H9 (cell line): ENCODE data around the gene TOP1. TPM values are rescaled to one million over a fixed set of nuclear protein-coding genes. Genes with fewer than 3 reads are reported as not detected.

Experiments
- DNase-seq: peaks from one replicate; pipeline ENCODE4 v3.0.0-alpha.2; 2017
- H2AFZ ChIP-seq: one replicate; pipeline ENCODE4 v1.6.1; 2013; ENCODE audit warnings: mild to moderate bottlenecking, low read length, control low read depth, moderate library complexity
- H2AK5ac ChIP-seq: 2 replicates; pipeline ENCODE4 v1.6.1; 2013; ENCODE audit warnings: low read length, control low read depth, mixed read lengths; ENCODE audit not compliant: insufficient read length
- H2BK120ac ChIP-seq: one replicate; pipeline ENCODE4 v1.6.1; 2013; ENCODE audit warnings: low read depth, mild to moderate bottlenecking, low read length, control low read depth, inconsistent platforms; ENCODE audit not compliant: poor library complexity, severe bottlenecking
- H2BK12ac ChIP-seq: 2 replicates; pipeline ENCODE4 v1.6.1; 2013; ENCODE audit warnings: low read length, control low read depth, mixed read lengths, low read depth; ENCODE audit not compliant: insufficient read length
- H2BK15ac ChIP-seq: 2 replicates; pipeline ENCODE4 v1.6.1; 2013; ENCODE audit warnings: low read depth, low read length, control low read depth
- H2BK20ac ChIP-seq: one replicate; pipeline ENCODE4 v1.6.1; 2013; ENCODE audit warnings: low read depth, mild to moderate bottlenecking, low read length, control low read depth, inconsistent platforms; ENCODE audit not compliant: poor library complexity, severe bottlenecking
- H2BK5ac ChIP-seq: 2 replicates; pipeline ENCODE4 v1.6.1; 2013; ENCODE audit warnings: low read length, control low read depth, mixed read lengths; ENCODE audit not compliant: insufficient read length
- H3K14ac ChIP-seq: 2 replicates; pipeline ENCODE4 v1.6.1; 2013; ENCODE audit warnings: low read length, control low read depth; ENCODE audit not compliant: insufficient read depth
- H3K18ac ChIP-seq: 2 replicates; pipeline ENCODE4 v1.6.1; 2013; ENCODE audit warnings: low read depth, mild to moderate bottlenecking, mixed read lengths, low read length, control low read depth; ENCODE audit not compliant: insufficient read length
- H3K23ac ChIP-seq: 2 replicates; pipeline ENCODE4 v1.6.1; 2013; ENCODE audit warnings: low read length, control low read depth, mixed read lengths, low read depth; ENCODE audit not compliant: insufficient read length
- H3K23me2 ChIP-seq: 2 replicates; pipeline ENCODE4 v1.6.1; 2013; ENCODE audit warnings: low read depth, mild to moderate bottlenecking, mixed read lengths, low read length, control low read depth; ENCODE audit not compliant: insufficient read length, poor library complexity, severe bottlenecking
- H3K27ac ChIP-seq: 2 replicates; pipeline ENCODE4 v1.5.1; 2013; ENCODE audit warnings: low read length, control low read depth, mixed read lengths, low read depth; ENCODE audit not compliant: insufficient read length
- H3K27me3 ChIP-seq: 2 replicates; pipeline ENCODE4 v1.6.1; 2013; ENCODE audit warnings: low read length, control low read depth, inconsistent platforms; ENCODE audit not compliant: insufficient read depth
- H3K4ac ChIP-seq: 2 replicates; pipeline ENCODE4 v1.6.1; 2013; ENCODE audit warnings: low read depth, mild to moderate bottlenecking, control low read depth, inconsistent platforms, low read length, moderate library complexity
- H3K4me1 ChIP-seq: 2 replicates; pipeline ENCODE4 v1.6.1; 2013; ENCODE audit warnings: low read length, control low read depth, inconsistent platforms; ENCODE audit not compliant: insufficient read depth
- H3K4me2 ChIP-seq: 2 replicates; pipeline ENCODE4 v1.6.1; 2013; ENCODE audit warnings: low read length, control low read depth, mixed read lengths; ENCODE audit not compliant: insufficient read length, insufficient read depth
- H3K56ac ChIP-seq: 2 replicates; pipeline ENCODE4 v1.6.1; 2013; ENCODE audit warnings: low read depth, mild to moderate bottlenecking, mixed read lengths, low read length, control low read depth; ENCODE audit not compliant: insufficient read length
- H3K79me1 ChIP-seq: 2 replicates; pipeline ENCODE4 v1.6.1; 2013; ENCODE audit warnings: low read depth, mild to moderate bottlenecking, moderate library complexity, low read length, control low read depth, inconsistent platforms; ENCODE audit not compliant: insufficient read depth, poor library complexity, severe bottlenecking
- H3K79me2 ChIP-seq: 2 replicates; pipeline ENCODE4 v1.6.1; 2013; ENCODE audit warnings: low read length, control low read depth, inconsistent platforms; ENCODE audit not compliant: insufficient read depth
- H3K9ac ChIP-seq: 2 replicates; pipeline ENCODE4 v1.6.1; 2013; ENCODE audit warnings: low read length, control low read depth, mixed read lengths; ENCODE audit not compliant: insufficient read length; ENCODE audit errors: extremely low read depth
- H3K9me3 ChIP-seq: one replicate; pipeline ENCODE4 v1.6.1; 2013; ENCODE audit warnings: low read depth, low read length, inconsistent platforms; ENCODE audit not compliant: control insufficient read depth
- H3T11ph ChIP-seq: one replicate; pipeline ENCODE4 v1.6.1; 2013; ENCODE audit warnings: mild to moderate bottlenecking, low read length, control low read depth, inconsistent platforms
- H4K20me1 ChIP-seq: one replicate; pipeline ENCODE4 v1.6.1; 2013; ENCODE audit not compliant: control insufficient read depth, insufficient read length, insufficient read depth
- H4K5ac ChIP-seq: 2 replicates; pipeline ENCODE4 v1.6.1; 2013; ENCODE audit warnings: low read depth, mild to moderate bottlenecking, mixed read lengths, low read length, control low read depth; ENCODE audit not compliant: insufficient read length
- H4K8ac ChIP-seq: replicated peaks from 2 replicates; pipeline ENCODE4 v1.6.1; 2013; ENCODE audit warnings: low read length, control low read depth, mixed read lengths, low read depth; ENCODE audit not compliant: insufficient read length
- H4K91ac ChIP-seq: 2 replicates; pipeline ENCODE4 v1.6.1; 2013; ENCODE audit warnings: low read depth, mild to moderate bottlenecking, moderate library complexity, mixed read lengths, low read length, control low read depth; ENCODE audit not compliant: insufficient read length
- H3K27ac Mint-ChIP-seq, 3 experiments: 2 replicates in 2 of 3; 3 replicates in 1 of 3; pipeline ENCODE4 v1.8.0; 2020 to 2021; ENCODE audit warnings: mixed read lengths in 3 of 3, mild to moderate bottlenecking in 1 of 3, moderate library complexity in 1 of 3
- H3K27me3 Mint-ChIP-seq: 2 replicates; pipeline ENCODE4 v1.8.0; 2021; ENCODE audit warnings: low read depth, mild to moderate bottlenecking, moderate library complexity, mixed read lengths
- H3K36me3 Mint-ChIP-seq, 3 experiments: 2 replicates in 2 of 3; 3 replicates in 1 of 3; pipeline ENCODE4 v1.8.0; 2020 to 2021; ENCODE audit warnings: low read depth in 3 of 3, mixed read lengths in 3 of 3; ENCODE audit not compliant: insufficient read depth in 1 of 3
- H3K4me1 Mint-ChIP-seq, 2 experiments: 2 replicates each; pipeline ENCODE4 v1.8.0; 2020; ENCODE audit warnings: mixed read lengths in 2 of 2
- H3K4me3 Mint-ChIP-seq, 2 experiments: 2 replicates in 1 of 2; 3 replicates in 1 of 2; pipeline ENCODE4 v1.8.0; 2020 to 2021; ENCODE audit warnings: mild to moderate bottlenecking in 2 of 2, mixed read lengths in 2 of 2, moderate library complexity in 1 of 2
- H3K9me3 Mint-ChIP-seq, 2 experiments: 2 replicates in 1 of 2; 3 replicates in 1 of 2; pipeline ENCODE4 v1.8.0; 2020; ENCODE audit warnings: mild to moderate bottlenecking in 2 of 2, mixed read lengths in 2 of 2, moderate library complexity in 1 of 2
- CTCF ChIP-seq: fragments of 200-600 bp; sonication (generic); conservative IDR thresholded peaks from 3 replicates; pipeline ENCODE4 v1.8.0; 2021; ENCODE audit warnings: antibody characterized with exemption, mild to moderate bottlenecking
- WGBS: extraction: QIAGEN DNeasy Blood & Tissue Kit; methylation state at CpG from one replicate; pipeline ENCODE4 v1.1.7; 2013; ENCODE audit warnings: missing lambda C conversion rate, low lambda C conversion rate, mixed read lengths; ENCODE audit not compliant: insufficient read length; ENCODE audit errors: extremely low coverage; 5-methylcytosine and 5-hydroxymethylcytosine counted together
- total RNA-seq: library from RNA; stranded (reverse); gene quantifications from 2 replicates; pipeline ENCODE4 v1.2.1, GENCODE V29; 2021

The TOP1 gene
- total RNA-seq, 1 experiment from 2014 or later, result 96.4 TPM

DNA sequence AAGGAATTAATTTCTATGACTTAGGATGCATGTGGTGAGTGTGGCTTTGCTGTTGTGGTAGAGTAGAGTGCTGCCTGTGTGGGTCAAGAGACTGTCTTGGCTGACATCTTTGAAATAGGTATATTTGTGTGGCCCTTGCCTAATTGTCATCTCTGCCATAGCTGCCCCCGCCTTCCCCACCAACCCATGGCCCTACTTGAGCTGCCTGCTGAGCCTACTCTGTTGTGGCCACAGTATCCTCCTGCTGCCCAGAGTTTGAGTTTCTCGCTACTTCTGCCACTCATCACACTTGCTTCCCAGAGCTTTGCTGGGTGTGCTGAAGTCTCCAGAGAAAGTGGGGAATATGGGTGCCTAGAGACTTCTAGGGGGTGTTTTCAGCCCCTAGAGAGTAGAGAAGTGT is 116.7 kb downstream of the TOP1 start:
- H3K14ac ChIP-seq, result no peak overlapping the region; the same call in 1 of the 2 replicates
- WGBS, result no CpG with 5 or more reads among the region's 2 CpGs
- no peak overlapping the region for H3K56ac ChIP-seq
- peaks cover 7% of the 10 kb centered on the region; the same call in 1 of the 2 replicates for H3K4me1 ChIP-seq
- no peak overlapping the region for H2AK5ac ChIP-seq
- no peak overlapping the region for H3T11ph ChIP-seq
- no peak overlapping the region for H2BK20ac ChIP-seq
- no peak overlapping the region for H4K91ac ChIP-seq
- no peaks in the 10 kb centered on the region for H3K9me3 ChIP-seq
- no peak overlapping the region for H3K4ac ChIP-seq
- H3K4me2 ChIP-seq, result no peak overlapping the region
- peaks cover 91% of the 10 kb centered on the region for H3K79me2 ChIP-seq
- Mint-ChIP-seq H3K9me3 (no peaks in the 10 kb centered on the region), H3K27ac (no peak overlapping the region), H3K4me3 (no peak overlapping the region), H3K27me3 (no peaks in the 10 kb centered on the region), H3K4me1 (peaks cover 40 to 68% of the 10 kb centered on the region in 2 experiments), H3K36me3 (peaks cover 4 to 24% (median 11%) of the 10 kb centered on the region in 3 experiments)
- H3K23ac ChIP-seq, result no peak overlapping the region
- no peak overlapping the region for H2AFZ ChIP-seq
- H3K23me2 ChIP-seq, result no peaks in the 10 kb centered on the region
- no peak overlapping the region for H2BK120ac ChIP-seq
- no peaks in the 10 kb centered on the region for H3K27me3 ChIP-seq
- H3K79me1 ChIP-seq, result peaks cover 4% of the 10 kb centered on the region
- no peak overlapping the region for H4K8ac ChIP-seq
- no peak overlapping the region for H3K9ac ChIP-seq
- no peak overlapping the region for H3K27ac ChIP-seq
- no peak overlapping the region for H2BK12ac ChIP-seq
- H2BK15ac ChIP-seq, result no peak overlapping the region
- H4K5ac ChIP-seq, result no peak overlapping the region
- DNase-seq, result no peak
- H4K20me1 ChIP-seq, result no peaks in the 10 kb centered on the region
- no peak for TF ChIP-seq CTCF
- H3K18ac ChIP-seq, result no peak overlapping the region
- H2BK5ac ChIP-seq, result no peak overlapping the region
